DOHH2 (cell line): Measurements from ENCODE around the gene GRK6.

Experiments used
- H3F3A ChIP-seq: fragments of 200-600 bp; sonication (generic), shearing (Covaris generic); 2 replicates; pipeline ENCODE4 v1.6.0; 2016; ENCODE audit warnings: antibody characterized with exemption, mild to moderate bottlenecking; ENCODE audit not compliant: control insufficient read depth, insufficient read depth
- H3K27ac ChIP-seq: fragments of 200-600 bp; sonication (generic); 2 replicates; pipeline ENCODE4 v1.5.1; 2014; ENCODE audit warnings: low read depth, mild to moderate bottlenecking, low read length, moderate library complexity
- H3K27me3 ChIP-seq: fragments of 200-600 bp; sonication (generic); 2 replicates; pipeline ENCODE4 v1.6.1; 2014; ENCODE audit warnings: mild to moderate bottlenecking, low read length, mixed read lengths; ENCODE audit not compliant: control insufficient read depth
- H3K36me3 ChIP-seq: fragments of 200-600 bp; sonication (generic); 2 replicates; pipeline ENCODE4 v1.6.1; 2014; ENCODE audit warnings: mild to moderate bottlenecking, low read length, moderate library complexity, mixed read lengths; ENCODE audit not compliant: control insufficient read depth
- H3K4me1 ChIP-seq: fragments of 200-600 bp; sonication (generic); 2 replicates; pipeline ENCODE4 v1.6.1; 2014; ENCODE audit warnings: mild to moderate bottlenecking, low read length, mixed read lengths; ENCODE audit not compliant: control insufficient read depth
- H3K4me2 ChIP-seq: fragments of 200-600 bp; sonication (generic); 2 replicates; pipeline ENCODE4 v1.6.0; 2014; ENCODE audit warnings: mild to moderate bottlenecking, low read length, moderate library complexity
- H3K4me3 ChIP-seq: fragments of 200-600 bp; sonication (generic); 2 replicates; pipeline ENCODE4 v1.5.1; 2014; ENCODE audit warnings: mild to moderate bottlenecking, low read length, mixed read lengths
- H3K79me2 ChIP-seq: fragments of 200-600 bp; sonication (generic); 2 replicates; pipeline ENCODE4 v1.6.1; 2014; ENCODE audit warnings: mild to moderate bottlenecking, low read length, mixed read lengths; ENCODE audit not compliant: control insufficient read depth
- H3K9me2 ChIP-seq: fragments of 200-600 bp; sonication (generic); replicated peaks from 2 replicates; pipeline ENCODE4 v1.6.1; 2014; ENCODE audit warnings: mild to moderate bottlenecking, low read length, mixed read lengths; ENCODE audit not compliant: control insufficient read depth
- H3K9me3 ChIP-seq: fragments of 200-600 bp; sonication (generic); 2 replicates; pipeline ENCODE4 v1.6.1; 2014; ENCODE audit warnings: antibody characterized with exemption, low read length, mixed read lengths; ENCODE audit not compliant: control insufficient read depth, insufficient read depth
- H4K20me1 ChIP-seq: fragments of 200-600 bp; sonication (generic); 2 replicates; pipeline ENCODE4 v1.6.0; 2014; ENCODE audit warnings: low read depth, mild to moderate bottlenecking, antibody characterized with exemption, low read length, moderate library complexity; ENCODE audit not compliant: control insufficient read depth, insufficient read depth
- CTCF ChIP-seq: fragments of 200-600 bp; sonication (generic); IDR thresholded peaks from one replicate; pipeline ENCODE4 v1.5.1; 2014; ENCODE audit warnings: antibody characterized with exemption, mild to moderate bottlenecking, low read depth, low read length; ENCODE audit not compliant: poor library complexity, severe bottlenecking
- EZH2phosphoT487 ChIP-seq: fragments of 200-600 bp; sonication (generic); IDR thresholded peaks from 2 replicates; pipeline ENCODE4 v1.6.1; 2017; ENCODE audit warnings: borderline replicate concordance, mild to moderate bottlenecking, antibody characterized with exemption, low read length, moderate library complexity, mixed read lengths

Gene GRK6

GRCh38 chr5:177405312-177405711 is 21.2 kb upstream of the GRK6 start:
- no peaks in the 10 kb centered on the region for H3K36me3 ChIP-seq
- no peaks in the 10 kb centered on the region for H3K9me2 ChIP-seq
- peaks cover 31% of the 10 kb centered on the region for H3K4me1 ChIP-seq
- TF ChIP-seq EZH2phosphoT487 (no peak), CTCF (no peak)
- H3K27ac ChIP-seq: no peak overlapping the region
- H3K4me3 ChIP-seq: no peak overlapping the region
- H3K27me3 ChIP-seq: peaks cover 35% of the 10 kb centered on the region
- H3K79me2 ChIP-seq: no peaks in the 10 kb centered on the region
- peaks cover 3% of the 10 kb centered on the region for H3F3A ChIP-seq
- H3K4me2 ChIP-seq: no peak overlapping the region; the same call in 1 of the 2 replicates
- H3K9me3 ChIP-seq: no peaks in the 10 kb centered on the region
- no peaks in the 10 kb centered on the region for H4K20me1 ChIP-seq

- no peak overlapping the region for H3K4me3 ChIP-seq
- H3K27ac ChIP-seq: no peak overlapping the region
- no peak overlapping the region for H3K4me2 ChIP-seq
- no peaks in the 10 kb centered on the region for H3K36me3 ChIP-seq
- no peaks in the 10 kb centered on the region for H3K9me3 ChIP-seq
- H3F3A ChIP-seq: peaks cover 2% of the 10 kb centered on the region
- H3K9me2 ChIP-seq: no peaks in the 10 kb centered on the region
- no peaks in the 10 kb centered on the region for H3K79me2 ChIP-seq
- H4K20me1 ChIP-seq: no peaks in the 10 kb centered on the region
- TF ChIP-seq CTCF (no peak), EZH2phosphoT487 (no peak)
- peaks cover 35% of the 10 kb centered on the region for H3K27me3 ChIP-seq
- H3K4me1 ChIP-seq: peaks cover 31% of the 10 kb centered on the region
These were observed 20.7 kb upstream of the GRK6 start for GRCh38 chr5:177405805-177406204.

GRCh38 chr5:177409043-177409801 is 17.3 kb upstream of the GRK6 start, which contains the start of gene F12:
Gene F12, minus strand, starts transcription at chr5:177409564. Its CDS starts 37 bp downstream, at chr5:177409527.
- Histone ChIP-seq H3K9me2 (no peaks in the 10 kb centered on the region), H3K36me3 (no peaks in the 10 kb centered on the region), H3K9me3 (no peaks in the 10 kb centered on the region), H3K4me3 (no peak within 1 kb of the TSS), H3K4me2 (no peak within 1 kb of the TSS), H3K27ac (no peak within 1 kb of the TSS), H3K4me1 (peaks cover 19% of the 10 kb centered on the region), H3K79me2 (no peaks in the 10 kb centered on the region), H3K27me3 (peaks cover 18% of the 10 kb centered on the region; the same call in 1 of the 2 replicates), H3F3A (no peaks in the 10 kb centered on the region), H4K20me1 (no peaks in the 10 kb centered on the region)
- no peak for TF ChIP-seq EZH2phosphoT487
- no peak for TF ChIP-seq CTCF
